Neuron (in vitro differentiated cells): Measurements from ENCODE around the gene DYRK2.

Experiments
- H2AFZ ChIP-seq: one replicate; pipeline ENCODE4 v1.6.1; 2013; ENCODE audit warnings: low read depth, mild to moderate bottlenecking, inconsistent platforms, low read length, moderate library complexity
- H3K27me3 ChIP-seq: one replicate; pipeline ENCODE4 v1.6.1; 2013; ENCODE audit warnings: low read length; ENCODE audit not compliant: insufficient read depth
- H3K36me3 ChIP-seq: one replicate; pipeline ENCODE4 v1.6.1; 2013; ENCODE audit warnings: low read length; ENCODE audit not compliant: insufficient read depth
- H3K4me1 ChIP-seq: one replicate; pipeline ENCODE4 v1.6.1; 2013; ENCODE audit warnings: low read length; ENCODE audit not compliant: insufficient read depth
- H3K4me3 ChIP-seq: 2 replicates; pipeline ENCODE4 v1.5.1; 2013; ENCODE audit warnings: mild to moderate bottlenecking, low read length, moderate library complexity
- H3K9me3 ChIP-seq: one replicate; pipeline ENCODE4 v1.6.1; 2013; ENCODE audit warnings: low read length

DYRK2 gene

GRCh38 chr12:67649261-67649569 is 670 bp downstream of the DYRK2 start:
- peak overlapping the region; percentile 80 for H2AFZ ChIP-seq
- peaks cover 1% of the 10 kb centered on the region for H3K9me3 ChIP-seq
- H3K4me1 ChIP-seq = peaks cover 26% of the 10 kb centered on the region
- no peaks in the 10 kb centered on the region for H3K27me3 ChIP-seq
- H3K36me3 ChIP-seq = peaks cover 7% of the 10 kb centered on the region
- peak overlapping the region; percentile 90 for H3K4me3 ChIP-seq

- Histone ChIP-seq H3K4me1 (peaks cover 26% of the 10 kb centered on the region), H3K36me3 (peaks cover 11% of the 10 kb centered on the region), H3K27me3 (no peaks in the 10 kb centered on the region), H2AFZ (peak overlapping the region; percentile 80), H3K4me3 (peak overlapping the region; percentile 90), H3K9me3 (no peaks in the 10 kb centered on the region)
Measured at GRCh38 chr12:67649570-67650387, 1.2 kb downstream of the DYRK2 start.

- Histone ChIP-seq H3K4me1 (peaks cover 26% of the 10 kb centered on the region), H2AFZ (peak overlapping the region; percentile 80)
Measured at GRCh38 chr12:67650388-67651131, 2.0 kb downstream of the DYRK2 start.

GRCh38 chr12:67651132-67651695 is 2.7 kb downstream of the DYRK2 start:
- Histone ChIP-seq H3K4me3 (peak overlapping the region; percentile 90), H3K4me1 (peaks cover 26% of the 10 kb centered on the region), H3K36me3 (peaks cover 20% of the 10 kb centered on the region), H3K9me3 (no peaks in the 10 kb centered on the region), H3K27me3 (no peaks in the 10 kb centered on the region), H2AFZ (no peak overlapping the region)

More at GRCh38 chr12:67650388-67651131, 2.0 kb downstream of the DYRK2 start:
- Histone ChIP-seq H3K36me3 (peaks cover 14% of the 10 kb centered on the region), H3K9me3 (no peaks in the 10 kb centered on the region), H3K4me3 (peak overlapping the region; percentile 90), H3K27me3 (no peaks in the 10 kb centered on the region)

GRCh38 chr12:67655829-67656228 is 7.3 kb downstream of the DYRK2 start:
- H2AFZ ChIP-seq = no peak overlapping the region
- H3K27me3 ChIP-seq = no peaks in the 10 kb centered on the region
- no peak overlapping the region for H3K4me3 ChIP-seq
- H3K9me3 ChIP-seq = no peaks in the 10 kb centered on the region
- H3K4me1 ChIP-seq = peaks cover 11% of the 10 kb centered on the region
- H3K36me3 ChIP-seq = peaks cover 56% of the 10 kb centered on the region

GRCh38 chr12:67656251-67656650 is 7.7 kb downstream of the DYRK2 start:
- Histone ChIP-seq H2AFZ (no peak overlapping the region), H3K4me3 (no peak overlapping the region), H3K9me3 (no peaks in the 10 kb centered on the region), H3K4me1 (peaks cover 7% of the 10 kb centered on the region), H3K27me3 (no peaks in the 10 kb centered on the region), H3K36me3 (peaks cover 56% of the 10 kb centered on the region)

GRCh38 chr12:67658486-67658885 is 9.9 kb downstream of the DYRK2 start:
- Histone ChIP-seq H3K4me3 (no peak overlapping the region), H3K36me3 (peaks cover 62% of the 10 kb centered on the region), H3K4me1 (no peaks in the 10 kb centered on the region)

GRCh38 chr12:67659292-67659691 is 10.7 kb downstream of the DYRK2 start:
- H3K36me3 ChIP-seq = peaks cover 58% of the 10 kb centered on the region
- H3K4me1 ChIP-seq = no peaks in the 10 kb centered on the region
- H3K27me3 ChIP-seq = no peaks in the 10 kb centered on the region
- no peak overlapping the region for H3K4me3 ChIP-seq
- no peaks in the 10 kb centered on the region for H3K9me3 ChIP-seq
- no peak overlapping the region for H2AFZ ChIP-seq

More at GRCh38 chr12:67658486-67658885, 9.9 kb downstream of the DYRK2 start:
- Histone ChIP-seq H3K27me3 (no peaks in the 10 kb centered on the region), H2AFZ (no peak overlapping the region), H3K9me3 (no peaks in the 10 kb centered on the region)

- peaks cover 5% of the 10 kb centered on the region for H3K4me1 ChIP-seq
- H3K4me3 ChIP-seq = no peak overlapping the region
- no peak overlapping the region for H2AFZ ChIP-seq
- no peaks in the 10 kb centered on the region for H3K9me3 ChIP-seq
- H3K36me3 ChIP-seq = peaks cover 43% of the 10 kb centered on the region
- H3K27me3 ChIP-seq = no peaks in the 10 kb centered on the region
Measured at GRCh38 chr12:67661311-67662021, 12.9 kb downstream of the DYRK2 start.

GRCh38 chr12:67662910-67663538 is 14.5 kb downstream of the DYRK2 start:
- no peak overlapping the region for H3K4me3 ChIP-seq
- no peaks in the 10 kb centered on the region for H3K9me3 ChIP-seq
- peaks cover 5% of the 10 kb centered on the region for H3K4me1 ChIP-seq
- H3K27me3 ChIP-seq = no peaks in the 10 kb centered on the region
- no peak overlapping the region for H2AFZ ChIP-seq
- peaks cover 27% of the 10 kb centered on the region for H3K36me3 ChIP-seq

GRCh38 chr12:67664171-67664570 is 15.6 kb downstream of the DYRK2 start:
- Histone ChIP-seq H3K36me3 (peaks cover 16% of the 10 kb centered on the region), H3K27me3 (no peaks in the 10 kb centered on the region), H3K4me3 (no peak overlapping the region), H3K4me1 (peaks cover 5% of the 10 kb centered on the region), H3K9me3 (no peaks in the 10 kb centered on the region), H2AFZ (no peak overlapping the region)

- Histone ChIP-seq H3K27me3 (no peaks in the 10 kb centered on the region), H2AFZ (no peak overlapping the region), H3K9me3 (no peaks in the 10 kb centered on the region), H3K4me1 (peaks cover 5% of the 10 kb centered on the region), H3K36me3 (peaks cover 9% of the 10 kb centered on the region), H3K4me3 (no peak overlapping the region)
Measured at GRCh38 chr12:67665679-67666078, 17.1 kb downstream of the DYRK2 start.
